AG04449 (cell line): ENCODE data around the gene UBE2Q1.
"Not testable (repeated sequence)": the region's sequence is repeated elsewhere in the genome, so short reads cannot be mapped to it uniquely, and the experiment has no call there.

Source experiments
- CTCF ChIA-PET: fragments of 350-600 bp; formaldehyde crosslinking; extraction: SDS; loops from one replicate; lab custom pipeline; 2021; ENCODE audit warnings: antibody characterized with exemption; lab: Yijun Ruan, JAX
- POLR2A ChIA-PET: fragments of 400-600, 350-600 bp; formaldehyde crosslinking; extraction: SDS; loops from one replicate; lab custom pipeline; 2020; ENCODE audit warnings: antibody characterized with exemption, inconsistent platforms; lab: Yijun Ruan, JAX
- DNase-seq: peaks from one replicate; pipeline ENCODE4 v3.0.0-alpha.2; 2010; ENCODE audit warnings: low read depth, low spot score
- H3K4me3 ChIP-seq: 2 replicates; pipeline ENCODE4 v1.5.1; 2011; ENCODE audit warnings: low read depth, mild to moderate bottlenecking, control low read depth, low read length
- CTCF ChIP-seq: IDR thresholded peaks from one replicate; pipeline ENCODE4 v1.5.1; 2011; ENCODE audit warnings: mild to moderate bottlenecking, moderate library complexity, low read length, control low read depth, inconsistent platforms; ENCODE audit not compliant: insufficient read depth; ENCODE audit errors: missing control alignments

The UBE2Q1 gene

GRCh38 chr1:154546264-154547063 lies 12.0 kb downstream of the UBE2Q1 start:
- TF ChIP-seq CTCF: peak; percentile 85
- no peak for DNase-seq
- CTCF ChIA-PET: interaction anchor here (0.6 to 6.6 kb wide), 36 partner anchors 9 to 345 kb away, joined by 3 to 118 read pairs (median 4); partner anchors contain the start of gene UBE2Q1
- H3K4me3 ChIP-seq: no peak overlapping the region
- POLR2A ChIA-PET: interaction anchor here (0.6 kb wide), 1 partner anchor 218 kb away, joined by 3 read pairs; no protein-coding TSS in a partner anchor

DNA sequence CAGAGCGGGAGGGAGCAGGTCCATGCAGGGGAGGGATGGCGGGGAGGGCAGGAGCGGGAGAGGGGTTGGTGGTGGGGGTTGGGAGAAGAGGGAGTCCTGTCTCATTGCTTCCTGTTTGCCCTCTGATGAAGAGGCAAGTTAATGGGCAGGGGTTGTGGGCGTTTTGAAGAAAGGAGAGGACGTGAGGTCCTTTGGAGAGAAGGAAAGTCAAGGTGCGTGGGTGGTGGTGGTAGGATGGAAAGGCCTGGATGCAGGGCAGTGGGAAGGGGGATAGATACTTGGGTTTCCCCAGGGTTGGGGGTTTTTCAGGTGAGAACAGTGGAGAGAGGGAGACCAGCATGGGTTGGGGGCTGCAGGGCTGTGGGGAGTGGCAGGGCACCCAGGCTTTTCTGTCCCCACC lies 17.2 kb downstream of the UBE2Q1 start:
- ChIA-PET POLR2A (interaction anchor here (0.6 kb wide), 1 partner anchor 12 kb away, joined by 5 read pairs; no protein-coding TSS in a partner anchor), CTCF (interaction anchor here (1.6 to 2.9 kb wide), 2 partner anchors 13 to 60 kb away, joined by 4 to 8 read pairs; no protein-coding TSS in a partner anchor)
- no peak for TF ChIP-seq CTCF
- H3K4me3 ChIP-seq: no peak overlapping the region
- DNase-seq: no peak

GRCh38 chr1:154539486-154540483 lies 18.7 kb downstream of the UBE2Q1 start:
- TF ChIP-seq CTCF: no peak
- POLR2A ChIA-PET: no interaction called here
- CTCF ChIA-PET: interaction anchor here (1.1 kb wide), 1 partner anchor 60 kb away, joined by 3 read pairs; no protein-coding TSS in a partner anchor
- H3K4me3 ChIP-seq: no peak overlapping the region
- DNase-seq: no peak

DNA sequence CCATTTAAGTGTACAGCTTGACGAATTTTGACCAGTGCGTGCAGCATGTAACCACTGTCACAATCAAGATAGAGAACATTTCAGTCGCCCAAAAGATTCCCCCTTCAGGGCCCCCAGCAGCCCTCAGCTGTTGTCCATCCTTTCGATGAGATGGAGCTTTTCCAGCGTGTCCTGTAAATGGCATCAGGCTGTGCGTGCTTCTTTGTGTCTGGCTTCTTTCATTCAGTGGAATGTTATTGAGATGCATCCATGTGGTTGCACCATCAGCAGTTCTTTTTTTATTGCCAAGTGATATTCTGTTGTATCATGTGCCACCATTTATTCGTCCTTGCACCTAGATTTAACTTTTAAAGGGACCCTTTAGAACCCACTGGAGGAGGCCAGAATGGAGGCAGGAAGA lies 21.9 kb downstream of the UBE2Q1 start:
- ChIA-PET POLR2A (no interaction called here), CTCF (interaction anchor here (1.7 to 2.4 kb wide), 2 partner anchors 10 to 19 kb away, joined by 8 to 12 read pairs; no protein-coding TSS in a partner anchor)
- no peak overlapping the region for H3K4me3 ChIP-seq
- no peak for TF ChIP-seq CTCF
- no peak for DNase-seq

DNA sequence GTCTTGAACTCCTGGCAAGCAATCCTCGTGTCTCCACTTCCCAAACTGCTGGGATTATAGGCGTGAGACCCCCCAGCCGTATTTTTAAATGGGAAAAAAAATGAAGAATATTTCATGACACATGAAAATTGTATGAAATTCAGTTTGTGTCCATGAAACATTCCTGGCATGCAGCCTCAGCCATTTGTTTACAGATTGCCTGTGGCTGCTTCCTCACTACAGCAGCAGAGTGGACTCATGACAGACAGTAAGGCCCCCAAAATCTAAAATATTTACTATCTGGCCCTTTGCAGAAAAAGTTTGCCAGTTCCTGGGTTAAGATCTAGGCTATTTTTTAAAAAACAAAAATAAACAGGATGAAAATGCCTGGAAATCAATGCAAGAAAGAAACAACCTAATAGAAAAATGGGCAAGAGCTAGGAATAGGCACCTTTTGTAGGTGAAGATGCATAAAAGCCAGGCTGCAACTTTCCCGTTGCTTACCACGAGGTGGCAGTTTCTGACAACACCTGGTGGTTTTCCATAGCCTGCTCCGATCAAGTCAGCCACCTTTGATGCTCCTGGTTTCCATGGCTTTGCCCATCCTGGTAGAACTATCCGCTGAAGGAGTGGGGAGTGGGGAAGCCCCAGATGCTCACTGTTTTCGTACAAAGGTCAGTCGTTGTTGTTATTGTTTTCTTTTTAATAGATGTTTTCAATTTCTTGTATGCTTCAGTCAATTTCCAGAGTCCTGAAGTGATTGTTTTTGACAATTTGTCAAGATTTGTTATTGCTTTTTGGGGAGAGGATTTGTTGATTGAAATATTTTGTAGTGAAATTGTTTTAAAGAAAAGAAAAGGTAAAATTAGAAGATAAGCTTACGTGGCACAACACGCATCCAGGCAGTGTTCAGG lies 24.3 kb downstream of the UBE2Q1 start:
- peak; percentile 35 for TF ChIP-seq CTCF
- POLR2A ChIA-PET: interaction anchor here (0.7 kb wide), 1 partner anchor 15 kb away, joined by 4 read pairs; no protein-coding TSS in a partner anchor
- DNase-seq: no peak
- no peak overlapping the region for H3K4me3 ChIP-seq
- CTCF ChIA-PET: interaction anchor here (1.1 to 2.4 kb wide), 6 partner anchors 9 to 53 kb away, joined by 3 to 12 read pairs (median 3); no protein-coding TSS in a partner anchor

- DNase-seq, H3K4me3 ChIP-seq, POLR2A ChIA-PET: not testable (repeated sequence)
- CTCF ChIA-PET: interaction anchor here (1.4 kb wide), 1 partner anchor 15 kb away, joined by 6 read pairs; no protein-coding TSS in a partner anchor
Observed at GRCh38 chr1:154531950-154532349, 26.5 kb downstream of the UBE2Q1 start.
